ENCODE data around the gene GALK2.

GALK2 gene

DNA sequence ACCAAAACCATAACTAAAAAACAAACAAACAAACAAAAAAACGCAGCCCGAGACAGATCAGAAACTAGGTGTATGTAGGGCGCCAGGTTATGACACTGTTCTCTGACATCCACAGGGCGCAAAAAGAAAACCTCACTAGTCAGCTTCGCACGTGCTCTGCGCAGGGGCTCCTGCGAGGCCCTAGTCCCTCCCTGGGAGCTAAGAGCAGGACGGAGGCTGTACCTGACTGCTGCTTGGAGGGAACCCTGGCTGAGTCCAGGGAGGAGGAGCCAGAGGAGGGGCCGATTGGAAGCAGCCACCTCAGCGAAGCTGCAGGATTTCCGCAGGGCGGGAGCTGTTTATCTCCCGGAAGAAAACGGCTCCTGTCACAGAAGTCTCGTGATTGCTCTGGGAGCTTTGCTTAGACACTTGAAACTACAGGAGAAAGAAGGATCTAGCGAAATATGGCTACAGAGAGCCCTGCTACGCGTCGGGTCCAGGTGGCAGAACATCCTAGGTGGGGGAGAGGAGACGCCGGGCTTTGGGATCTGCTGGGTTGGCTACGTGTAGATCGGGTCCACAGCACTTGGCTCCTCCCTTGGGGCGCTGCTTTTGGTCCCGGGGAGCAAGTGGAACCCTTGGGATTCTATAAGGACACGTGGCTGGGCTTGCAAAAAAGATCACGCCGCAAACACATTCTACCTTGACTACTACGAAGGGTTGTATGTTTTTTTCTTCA, at the start of gene GALK2:
GALK2 (plus strand) TSS at position 368 of the 718 bp plus-strand sequence; CDS start at position 444, 76 bp downstream.
- DNase-seq (ENCODE audit: low read depth in 2 of 2) = peak; percentile 63 to 73

DNA sequence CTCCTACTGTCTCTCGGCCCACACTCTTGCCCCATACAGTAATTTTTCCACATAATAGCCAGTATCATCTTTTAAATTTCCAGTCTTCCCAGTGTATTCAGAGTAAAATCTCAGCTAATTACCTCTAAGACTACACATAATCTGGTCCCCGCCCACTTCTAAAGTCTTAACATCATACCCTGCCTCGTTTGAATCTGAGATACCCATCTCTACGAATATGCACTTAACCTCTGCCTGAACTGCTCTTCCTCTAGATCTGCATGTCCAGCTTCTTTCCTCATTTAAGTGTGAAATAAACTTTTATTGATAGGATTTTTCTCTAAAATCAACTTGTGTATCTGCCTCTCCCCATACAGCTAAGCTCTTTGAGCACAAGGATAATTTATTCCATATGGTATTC, 49.2 kb upstream of the GALK2 start:
- DNase-seq (ENCODE audit: low read depth in 2 of 2) = no peak

DNA sequence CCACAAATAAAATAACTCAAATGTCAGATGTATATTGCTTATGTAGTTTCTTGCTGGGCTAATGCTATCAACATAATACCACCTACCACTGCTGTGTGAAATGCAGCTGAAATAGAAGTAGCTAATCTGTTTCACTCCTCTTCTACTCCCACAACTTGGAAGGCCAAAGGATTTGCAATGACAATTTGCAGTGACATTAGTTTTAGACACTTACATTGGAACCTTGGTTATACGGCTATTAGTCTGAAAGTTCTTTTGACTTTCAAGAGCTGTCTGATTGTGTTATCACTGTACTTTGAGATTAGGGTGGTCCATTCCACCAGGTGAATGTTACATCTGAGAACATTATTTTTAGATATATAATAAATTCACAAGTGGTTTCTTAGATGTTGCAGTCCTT, 48.1 kb upstream of the GALK2 start:
- no peak for DNase-seq (ENCODE audit: low read depth in 2 of 2)

DNA sequence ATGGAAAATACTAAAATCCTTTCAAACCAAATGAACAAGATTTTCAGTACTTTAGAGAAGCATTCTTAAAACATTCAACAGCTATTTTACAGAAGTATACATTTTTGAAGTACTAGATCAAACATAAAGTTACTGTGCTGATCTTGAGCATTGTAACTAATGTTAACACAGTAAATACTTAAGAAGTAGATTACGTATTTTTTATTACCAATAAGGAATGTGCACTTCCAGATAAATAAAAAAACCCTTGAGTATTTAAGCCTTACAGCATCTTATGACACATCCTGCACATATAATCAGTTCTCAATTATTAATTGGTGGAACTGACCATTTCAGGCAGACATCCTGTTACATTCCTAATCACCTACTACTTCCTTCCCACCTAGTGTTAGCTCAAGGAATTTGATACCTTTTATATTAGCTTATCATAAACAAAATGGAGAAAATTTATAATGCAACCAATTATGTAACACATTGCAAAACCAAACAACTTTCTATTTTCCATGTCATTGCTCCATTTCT, 47.4 kb upstream of the GALK2 start:
- no peak for DNase-seq (ENCODE audit: low read depth in 2 of 2)

DNA sequence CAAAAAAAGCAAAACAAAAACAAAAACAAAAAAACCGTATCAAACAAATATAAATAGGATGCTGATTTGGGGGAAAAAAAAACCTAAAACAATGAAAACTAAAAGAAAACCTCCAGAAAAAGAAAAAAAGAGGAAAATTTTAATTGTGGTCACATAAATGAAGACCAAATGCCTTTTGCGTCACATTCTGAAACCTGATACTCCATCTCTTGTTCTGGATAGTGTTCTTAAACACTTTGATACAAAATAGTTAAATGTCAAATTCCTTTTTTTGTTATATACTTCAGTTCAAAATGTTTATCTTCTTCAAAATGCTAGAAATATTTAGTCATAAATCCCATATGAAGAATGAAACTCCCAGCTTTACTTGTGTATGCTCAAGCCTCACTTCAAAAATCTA, 45.7 kb upstream of the GALK2 start:
- DNase-seq (ENCODE audit: low read depth in 2 of 2) = no peak

DNA sequence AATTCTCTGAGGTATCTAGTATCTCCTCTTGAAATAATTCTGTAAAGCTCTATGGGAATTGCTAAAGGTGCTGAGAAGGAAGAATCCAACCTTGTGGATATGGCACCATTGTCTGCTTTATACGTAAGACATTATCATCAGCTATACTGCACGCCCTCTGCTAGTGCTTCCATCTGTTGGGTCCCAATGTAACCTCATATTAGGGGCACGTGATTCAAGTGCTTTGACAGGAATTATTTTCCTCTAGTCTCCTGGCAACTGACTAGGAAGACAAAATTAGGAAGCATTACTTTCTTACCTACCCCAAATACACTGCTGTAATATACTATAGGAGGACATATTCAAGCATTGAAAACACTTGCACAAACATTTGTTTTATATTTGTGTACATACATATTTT, 38.6 kb upstream of the GALK2 start:
- DNase-seq (ENCODE audit: low read depth in 2 of 2) = no peak

DNA sequence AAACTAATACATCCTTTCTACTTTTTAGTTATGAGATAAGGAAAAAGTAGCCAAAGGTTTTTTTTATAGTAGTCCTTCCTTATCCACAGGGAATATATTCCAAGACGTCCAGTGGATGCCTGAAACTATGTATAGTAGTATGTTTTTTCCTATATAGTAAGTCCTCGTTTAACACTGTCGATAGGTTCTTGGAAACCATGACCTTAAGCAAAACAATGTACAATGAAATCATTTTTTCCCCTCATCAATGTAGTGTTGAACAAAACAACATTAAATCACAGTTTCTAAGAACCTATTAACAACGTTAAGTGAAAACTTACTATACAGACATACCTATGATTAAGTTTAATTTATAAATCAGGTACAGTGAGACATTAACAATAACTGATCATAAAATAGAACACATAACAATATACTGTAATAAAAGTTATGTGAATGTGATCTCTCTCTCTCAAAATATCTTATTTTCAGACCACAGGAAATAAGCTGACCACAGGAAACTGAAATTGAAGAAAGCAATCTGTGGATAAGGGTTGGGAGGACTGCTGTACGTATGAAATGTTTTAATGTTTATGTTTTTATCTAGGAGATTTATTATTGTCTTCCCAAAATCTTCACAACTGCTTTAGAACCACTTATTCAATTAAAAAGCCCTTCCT, 35.2 kb upstream of the GALK2 start:
- DNase-seq (ENCODE audit: low read depth in 2 of 2) = no peak

DNA sequence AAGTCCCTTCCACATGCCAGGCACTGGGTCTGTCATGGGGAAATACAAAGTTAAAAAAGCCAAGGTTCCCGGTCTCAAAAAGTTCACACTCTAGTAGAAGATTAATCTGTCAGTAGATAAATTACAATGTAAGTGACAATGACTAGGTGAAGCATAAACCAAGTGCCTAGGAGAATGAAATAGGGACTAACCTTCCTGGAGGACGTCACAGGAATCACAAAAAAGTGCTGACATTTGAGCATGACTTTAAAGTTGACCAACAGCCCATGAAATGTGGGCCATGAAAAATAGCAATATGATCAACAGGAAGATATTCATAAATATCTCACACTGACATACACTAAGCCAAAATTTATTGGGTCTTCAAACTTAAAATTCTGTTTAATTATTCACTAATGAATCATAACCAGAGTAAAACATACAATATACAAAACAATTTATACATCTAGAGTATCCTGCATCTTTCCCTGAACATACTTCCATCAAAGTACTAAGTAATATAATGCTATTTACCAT, 34.6 kb upstream of the GALK2 start:
- no peak for DNase-seq (ENCODE audit: low read depth in 2 of 2)

DNA sequence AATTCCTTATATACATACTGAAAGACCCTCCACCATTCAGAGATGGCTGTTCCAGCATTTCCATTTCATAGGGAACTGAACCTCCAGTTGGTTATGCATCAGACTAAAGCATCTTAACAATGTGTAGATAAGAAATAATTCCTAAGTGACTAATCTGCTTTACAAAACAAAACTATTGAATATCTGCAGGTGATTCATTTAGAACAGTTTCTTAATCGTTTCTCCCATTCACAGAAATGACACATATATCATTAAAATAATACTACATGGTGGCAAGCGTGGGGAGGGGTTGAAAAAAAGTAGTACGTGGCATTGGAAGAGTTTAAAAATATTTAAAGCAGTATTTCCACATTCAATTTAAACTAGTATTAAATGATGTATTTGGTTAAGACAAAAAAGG, 34.1 kb upstream of the GALK2 start:
- no peak for DNase-seq (ENCODE audit: low read depth in 2 of 2)

DNA sequence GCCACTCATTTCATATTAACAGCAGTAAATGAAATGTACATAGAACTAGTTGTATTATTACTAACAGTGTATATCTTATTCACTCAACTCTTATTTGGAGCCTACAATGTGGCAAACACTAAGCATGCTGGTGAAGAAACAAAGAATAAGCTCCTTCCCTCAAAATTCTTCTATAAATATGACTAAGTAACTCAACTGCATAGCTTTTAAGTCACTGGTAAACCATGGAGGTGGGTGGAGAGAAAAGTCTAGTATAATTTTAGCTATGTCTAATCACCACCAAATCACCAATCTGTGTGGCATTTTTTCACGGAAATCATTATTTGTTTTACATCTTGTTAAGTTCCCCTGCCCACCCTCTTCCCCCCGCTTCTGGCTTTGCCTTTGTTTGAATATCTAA, 32.2 kb upstream of the GALK2 start:
- DNase-seq (ENCODE audit: low read depth in 2 of 2) = no peak

DNA sequence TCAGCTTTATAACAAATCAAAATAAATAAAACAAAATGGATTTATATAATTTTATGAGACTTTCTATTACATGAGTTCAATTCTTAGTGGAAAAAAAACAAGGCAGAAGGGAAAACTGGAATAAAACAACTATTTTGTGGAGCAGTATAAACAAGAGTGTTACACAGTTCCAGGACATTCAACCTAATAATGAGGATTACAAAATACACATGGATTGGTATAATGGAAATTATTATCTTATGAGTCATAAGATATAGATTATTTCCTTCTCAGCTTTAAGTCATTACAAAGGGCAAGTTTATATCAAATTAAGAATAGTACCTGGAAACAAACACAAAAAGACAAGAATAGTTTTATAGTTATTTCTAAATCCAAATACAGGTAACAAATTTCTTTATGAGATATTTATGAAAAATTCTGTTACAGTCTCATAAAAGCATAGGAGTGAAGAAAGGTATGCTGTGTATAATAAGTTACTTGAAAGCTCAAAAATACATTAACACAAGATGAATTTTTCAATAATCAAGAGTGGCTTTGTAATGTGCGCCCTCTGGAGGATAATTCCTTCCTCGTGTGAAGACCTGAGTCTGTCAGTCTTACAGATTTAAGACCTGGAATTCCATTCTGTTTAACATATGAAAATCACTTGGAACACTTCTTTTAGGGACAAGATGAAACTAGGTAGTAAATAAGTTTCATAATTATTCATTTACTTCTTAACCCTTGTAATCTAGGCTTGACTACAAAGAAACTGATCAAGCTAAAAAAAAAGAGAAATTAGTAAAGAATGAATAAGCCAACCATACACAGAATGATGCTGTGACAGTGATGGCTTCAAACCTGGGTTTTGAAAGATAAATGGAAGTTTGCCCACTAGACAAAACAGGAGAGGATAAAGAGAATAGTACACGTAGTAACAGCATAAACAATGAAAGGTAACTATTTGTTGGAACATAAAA, 24.1 kb upstream of the GALK2 start:
- DNase-seq (ENCODE audit: low read depth in 2 of 2) = no peak

DNA sequence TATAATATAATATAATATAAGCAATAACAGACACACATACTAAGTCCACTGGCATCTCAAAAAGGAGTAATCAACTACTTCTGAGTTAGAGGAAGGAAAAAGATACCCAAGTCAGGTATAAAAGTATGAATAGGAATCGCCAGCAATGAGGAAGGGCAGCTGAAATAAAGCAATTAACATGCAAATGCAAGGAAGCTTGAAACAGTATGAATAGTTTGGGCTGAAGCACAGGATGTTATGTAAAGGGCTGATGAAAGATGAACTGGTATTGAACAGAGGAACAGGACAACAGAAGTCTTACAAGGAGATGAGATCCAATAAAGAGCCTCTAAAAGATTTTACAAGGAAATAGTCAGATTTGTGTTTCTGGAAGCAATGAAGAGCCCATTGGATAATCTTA, 21.7 kb upstream of the GALK2 start:
- no peak for DNase-seq (ENCODE audit: low read depth in 2 of 2)

DNA sequence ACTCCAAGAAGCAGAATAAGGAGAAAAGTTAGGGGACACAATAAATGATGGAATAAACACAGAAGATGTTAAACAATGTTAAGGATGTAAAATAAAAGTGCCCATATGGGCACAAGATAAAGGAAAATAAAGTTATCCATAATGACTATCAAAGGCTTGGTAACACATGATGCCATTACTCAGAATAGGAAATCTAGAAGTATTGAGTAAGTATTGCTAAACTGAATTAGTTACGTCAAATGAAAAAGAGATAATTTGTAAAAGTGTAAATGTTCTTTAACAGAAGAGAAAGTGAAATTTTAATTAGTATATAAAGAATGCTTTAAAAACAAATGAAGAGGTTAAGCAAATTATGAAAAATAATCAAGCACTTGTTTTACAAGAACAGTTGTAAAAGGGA, 21.3 kb upstream of the GALK2 start:
- DNase-seq (ENCODE audit: low read depth in 2 of 2) = no peak

DNA sequence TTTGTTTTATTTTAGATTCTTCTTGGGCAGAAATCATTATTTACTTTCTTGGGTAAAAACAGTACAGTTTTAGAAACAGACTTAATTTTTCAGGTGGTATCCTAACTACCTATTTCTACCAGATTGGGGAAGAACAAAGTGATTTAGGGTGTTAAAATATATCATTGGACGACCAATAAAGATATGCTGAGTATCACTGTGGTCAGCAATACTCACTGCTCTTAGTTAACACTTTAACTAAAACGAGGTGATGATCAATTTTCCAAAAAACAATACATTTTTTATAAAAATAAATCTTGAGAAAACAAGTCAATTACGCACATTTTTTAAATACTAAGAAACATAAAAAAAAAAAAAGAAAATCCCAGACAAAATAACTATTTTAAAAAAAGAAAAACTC, 18.2 kb upstream of the GALK2 start:
- DNase-seq (ENCODE audit: low read depth in 2 of 2) = no peak

DNA sequence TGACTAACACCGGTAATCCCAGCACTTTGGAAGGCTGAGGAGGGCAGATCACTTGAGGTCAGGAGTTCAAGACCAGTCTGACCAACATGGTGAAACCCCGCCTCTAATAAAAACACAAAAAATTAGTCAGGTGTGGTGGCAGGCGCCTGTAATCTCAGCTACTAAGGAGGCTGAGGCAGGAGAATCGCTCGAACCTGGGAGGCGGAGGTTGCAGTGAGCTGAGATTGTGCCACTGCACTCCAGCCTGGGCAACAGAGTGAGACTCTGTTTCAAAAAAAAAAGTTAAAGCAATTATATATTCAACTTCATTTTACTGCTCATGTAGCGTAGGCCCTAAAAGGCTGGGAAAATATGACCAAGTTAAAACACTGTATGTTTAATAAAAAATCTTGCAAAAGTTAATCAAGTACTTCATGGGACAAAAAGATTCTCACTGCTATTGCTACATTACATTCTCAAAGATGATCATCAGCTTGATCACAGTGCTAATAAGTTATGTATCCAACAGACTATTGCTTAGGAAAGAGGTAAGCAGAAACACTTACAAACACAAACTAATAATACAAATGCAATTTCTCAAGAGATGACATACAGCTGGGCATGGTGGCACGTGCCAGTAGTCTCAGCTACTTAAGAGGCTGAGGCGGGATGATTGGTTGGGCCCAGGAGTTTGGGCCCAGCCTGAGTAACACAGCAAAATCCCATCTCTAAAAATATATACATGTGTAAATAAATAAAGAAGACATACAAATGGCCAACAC, 17.3 kb upstream of the GALK2 start:
- no peak for DNase-seq (ENCODE audit: low read depth in 2 of 2)

DNA sequence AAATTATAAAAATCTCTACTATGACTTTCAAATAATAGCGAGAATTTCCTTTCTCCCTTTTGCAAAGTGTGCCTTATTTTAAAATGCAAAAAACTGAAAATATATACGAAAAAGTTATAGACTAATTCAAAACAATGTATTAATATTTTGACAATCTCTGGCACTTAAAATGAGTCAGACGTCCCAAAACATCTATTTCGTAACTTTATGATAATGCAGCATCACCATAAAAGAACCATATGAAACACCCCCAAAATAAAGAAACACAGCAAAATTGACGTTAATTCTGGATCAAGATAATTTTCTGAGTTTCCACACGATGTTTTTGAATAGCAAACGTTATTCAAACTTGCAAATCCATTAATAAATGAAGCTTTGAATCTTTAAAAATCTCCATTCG, 15.7 kb upstream of the GALK2 start:
- no peak for DNase-seq (ENCODE audit: low read depth in 2 of 2)

DNA sequence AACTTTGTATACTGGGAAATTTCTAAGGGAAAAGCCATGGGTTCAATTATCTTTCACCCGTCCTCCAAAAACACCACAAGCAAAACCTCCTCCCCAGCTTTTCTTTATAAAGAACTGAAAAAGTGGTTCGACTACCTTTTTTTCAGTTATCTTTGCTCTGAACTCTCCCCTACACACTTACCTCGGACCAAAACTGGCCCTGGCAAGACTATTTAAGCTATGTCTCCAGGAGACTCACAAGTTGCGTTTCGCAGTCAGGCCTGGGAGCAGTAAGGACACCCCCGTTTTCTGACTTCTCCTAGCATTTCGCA, 15.3 kb upstream of the GALK2 start:
- DNase-seq (ENCODE audit: low read depth in 2 of 2) = no peak

DNA sequence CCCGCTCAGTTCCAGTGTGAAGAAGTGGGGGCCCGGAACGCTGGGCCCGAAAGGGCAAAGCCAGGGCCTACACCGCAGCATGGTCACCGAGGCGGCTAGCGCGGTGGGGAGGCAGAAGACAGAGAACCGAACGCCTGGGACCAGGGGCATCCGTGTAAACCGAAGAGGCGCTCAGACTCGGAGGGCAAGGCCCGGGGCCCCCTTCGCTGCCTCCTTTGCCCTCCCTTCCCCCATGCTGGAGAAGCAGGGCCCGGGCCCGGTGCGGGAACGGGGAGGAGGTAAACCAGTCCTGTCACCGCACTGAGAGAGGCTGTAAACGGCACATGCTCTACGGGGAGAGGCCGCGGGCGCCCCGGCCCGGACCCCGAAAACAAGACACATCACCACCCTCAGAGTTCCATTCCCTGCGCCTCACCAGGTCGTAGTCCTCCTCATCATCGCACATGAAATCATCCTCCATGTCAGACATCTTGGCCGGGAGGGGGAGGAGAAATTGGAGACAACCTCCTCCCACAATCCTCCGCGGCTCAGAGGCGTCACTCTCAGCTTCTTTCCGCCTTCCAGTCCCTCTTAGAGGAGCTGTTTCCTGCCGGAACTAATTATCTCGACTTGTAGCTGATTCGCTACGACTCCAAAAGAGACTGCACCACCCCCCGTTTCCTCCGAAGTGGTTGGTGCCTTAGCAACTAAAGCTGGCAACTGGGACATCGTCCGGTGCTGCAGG, 14.8 kb upstream of the GALK2 start, which contains the start of gene COPS2:
COPS2 (minus strand) TSS at position 490 of the 724 bp plus-strand sequence; CDS start at position 469, 21 bp downstream.
- DNase-seq (ENCODE audit: low read depth in 2 of 2) = peak; percentile 72 to 83

DNA sequence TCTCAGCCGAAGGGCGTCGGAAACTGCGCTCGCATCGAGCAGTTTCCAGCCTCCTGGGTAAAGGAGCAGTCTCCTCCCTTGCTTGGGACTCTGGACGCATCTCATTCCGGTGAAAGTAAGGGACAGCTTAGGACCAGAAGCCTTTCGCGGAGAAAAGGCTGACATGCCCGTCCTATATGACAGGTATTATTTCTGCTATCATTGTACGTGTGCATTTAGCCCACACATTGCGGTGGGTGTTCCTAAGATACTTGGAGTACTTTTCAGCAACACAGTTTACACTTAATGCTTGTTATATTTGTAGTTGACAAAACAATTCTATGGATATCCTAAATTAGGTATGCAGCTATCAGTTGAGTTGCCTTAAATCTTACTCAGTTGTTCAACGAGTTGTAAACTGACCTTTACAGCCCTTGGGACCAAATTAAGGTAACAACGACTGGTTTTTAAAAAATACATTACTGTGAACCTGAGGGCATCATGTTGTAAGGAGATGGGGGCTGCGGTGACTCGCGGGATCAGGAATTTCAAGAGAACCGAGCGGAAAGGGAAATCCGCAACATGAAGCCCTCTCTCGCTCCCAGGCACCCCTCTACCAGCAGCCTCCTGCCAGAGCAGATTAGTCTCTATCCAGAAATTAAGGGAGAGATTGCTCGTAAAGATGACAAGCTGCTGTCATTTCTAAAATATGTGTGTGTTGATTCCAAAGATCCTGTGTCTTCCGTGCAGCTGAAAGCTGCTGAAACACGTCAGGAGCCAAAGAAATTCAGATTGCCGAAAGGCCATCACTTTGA, 14.0 kb upstream of the GALK2 start:
- DNase-seq (ENCODE audit: low read depth in 2 of 2) = no peak

DNA sequence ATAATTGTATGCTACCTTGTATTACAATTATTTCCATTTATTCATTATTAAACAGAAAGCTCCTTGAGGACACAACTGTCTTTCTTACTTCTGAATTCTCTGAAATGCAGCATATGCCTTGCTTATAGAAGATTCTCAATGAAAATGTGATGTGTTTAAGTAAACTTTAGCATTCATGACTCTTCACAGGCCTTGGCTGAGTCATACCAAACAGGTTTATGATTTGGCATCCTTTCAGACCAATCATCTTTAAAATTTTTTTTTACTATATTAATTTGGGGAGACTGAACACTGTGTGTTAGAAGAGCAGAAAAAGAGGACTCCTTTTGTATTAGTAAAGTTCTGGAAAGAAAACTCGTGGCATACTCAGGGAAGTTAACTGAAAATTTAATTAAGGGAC, 6.4 kb upstream of the GALK2 start:
- DNase-seq (ENCODE audit: low read depth in 2 of 2) = no peak

All from stimulated activated CD8-positive, alpha-beta memory T cell treated with anti-CD3 and anti-CD28 coated beads, Interleukin-2, amount 100 ng/mL, for 48 hours (primary cell).